HCT116 (cell line): Measurements from ENCODE around the gene SLC24A3. TPM values are rescaled to one million over a fixed set of nuclear protein-coding genes. Genes with fewer than 3 reads are reported as not detected.

Source experiments
- ATAC-seq: fragments of 200-7000 bp; cut with Tn5 transposase; 2 replicates; pipeline ENCODE4 v1.9.1; 2020; ENCODE audit warnings: mild to moderate bottlenecking, moderate library complexity
- BruUV-seq: library from RNA; stranded (reverse); fragments of 400-500 nt; replicated peaks from 2 replicates; lab custom pipeline; 2021; lab: Mats Ljungman, UMichigan
- CTCF ChIA-PET: fragments of 300-600 bp; sonication (Branson Sonifier 250); formaldehyde crosslinking; loops from one replicate; lab custom pipeline; 2021; ENCODE audit warnings: antibody characterized with exemption; lab: Charles Lee
- POLR2A ChIA-PET: fragments of 300-600, 350-600 bp; sonication (Branson Sonifier 250); formaldehyde crosslinking; loops from one replicate; lab custom pipeline; 2021; ENCODE audit warnings: antibody characterized with exemption; lab: Charles Lee
- RAD21 ChIA-PET, 2 experiments: fragments of 300-600 bp; sonication (Branson Sonifier 250); formaldehyde crosslinking; loops; one replicate each; lab custom pipeline; 2023; ENCODE audit warnings: low total read pairs in 2 of 2; ENCODE audit not compliant: uncharacterized antibody in 2 of 2, unreplicated experiment in 2 of 2, low non-redundant PET in 1 of 2; lab: Charles Lee
- DNase-seq: peaks from one replicate; pipeline ENCODE4 v3.0.0-alpha.2; 2010; ENCODE audit warnings: low read depth, low spot score
- H2AFZ ChIP-seq: fragments of 200-600 bp; shearing (Covaris generic), sonication (generic); 2 replicates; pipeline ENCODE4 v1.6.1; 2017; ENCODE audit warnings: low read depth, mixed run types, mixed read lengths, antibody characterized with exemption, low read length; ENCODE audit not compliant: poor library complexity, severe bottlenecking
- H3K27ac ChIP-seq: 2 replicates; pipeline ENCODE4 v1.5.1; 2012; ENCODE audit warnings: low read depth, low read length
- H3K27me3 ChIP-seq: fragments of 200-600 bp; sonication (generic); 2 replicates; pipeline ENCODE4 v1.6.1; 2016; ENCODE audit warnings: mixed run types, low read length, mixed read lengths; ENCODE audit not compliant: insufficient read depth
- H3K36me3 ChIP-seq, 2 experiments: fragments of 200-500 bp in 1 of 2; fragments of 200-600 bp in 1 of 2; sonication (Bioruptor generic) in 1 of 2; sonication (generic) in 1 of 2; 2 replicates each; pipeline versions ENCODE4 v1.5.1 to v1.6.1; 2014 to 2016; ENCODE audit warnings: low read length in 2 of 2, inconsistent platforms in 1 of 2, mixed read lengths in 1 of 2, mixed run types in 1 of 2; ENCODE audit not compliant: insufficient read depth in 2 of 2, control insufficient read depth in 1 of 2
- H3K4me1 ChIP-seq, 2 experiments: fragments of 200-600 bp in 1 of 2; sonication (generic) in 1 of 2; 2 replicates each; pipeline versions ENCODE4 v1.5.1 to v1.6.1; 2012 to 2017; ENCODE audit warnings: low read length in 2 of 2, inconsistent platforms in 1 of 2, mild to moderate bottlenecking in 1 of 2, mixed read lengths in 1 of 2, mixed run types in 1 of 2, moderate library complexity in 1 of 2; ENCODE audit not compliant: insufficient read depth in 2 of 2, control insufficient read depth in 1 of 2
- H3K4me2 ChIP-seq: fragments of 200-600 bp; sonication (generic); 2 replicates; pipeline ENCODE4 v1.6.1; 2017; ENCODE audit warnings: mixed run types, low read length, mixed read lengths
- H3K4me3 ChIP-seq, 2 experiments: fragments of 200-600 bp in 1 of 2; sonication (generic) in 1 of 2; replicated peaks in 1 of 2; 2 replicates each; pipeline ENCODE4 v1.5.1; 2011 to 2016; ENCODE audit warnings: low read length in 2 of 2, control low read depth in 1 of 2, low read depth in 1 of 2, mild to moderate bottlenecking in 1 of 2, mixed read lengths in 1 of 2, mixed run types in 1 of 2
- H3K79me2 ChIP-seq: fragments of 200-600 bp; sonication (generic); 2 replicates; pipeline ENCODE4 v1.6.1; 2017; ENCODE audit warnings: mild to moderate bottlenecking, mixed run types, low read length, moderate library complexity, mixed read lengths; ENCODE audit not compliant: insufficient read depth
- H3K9ac ChIP-seq: fragments of 200-600 bp; sonication (generic); 2 replicates; pipeline ENCODE4 v1.6.1; 2016; ENCODE audit warnings: low read length, mixed read lengths
- H3K9me2 ChIP-seq: fragments of 200-600 bp; sonication (generic), shearing (Covaris generic); 2 replicates; pipeline ENCODE4 v1.6.1; 2017; ENCODE audit warnings: mixed run types, mild to moderate bottlenecking, moderate library complexity; ENCODE audit not compliant: insufficient read depth
- H3K9me3 ChIP-seq, 2 experiments: fragments of 200-500 bp in 1 of 2; fragments of 200-600 bp in 1 of 2; sonication (Bioruptor generic) in 1 of 2; sonication (generic) in 1 of 2; 2 replicates each; pipeline ENCODE4 v1.6.1; 2014 to 2017; ENCODE audit warnings: low read length in 2 of 2, mixed read lengths in 2 of 2, inconsistent platforms in 1 of 2, low read depth in 1 of 2, mild to moderate bottlenecking in 1 of 2, mixed run types in 1 of 2, moderate library complexity in 1 of 2; ENCODE audit not compliant: control insufficient read depth in 1 of 2, insufficient read depth in 1 of 2
- H4K20me1 ChIP-seq: fragments of 200-600 bp; sonication (generic), shearing (Covaris generic); 2 replicates; pipeline ENCODE4 v1.6.1; 2017; ENCODE audit warnings: mixed run types, mild to moderate bottlenecking, moderate library complexity; ENCODE audit not compliant: insufficient read depth
- ATF3 ChIP-seq: IDR thresholded peaks from 2 replicates; pipeline ENCODE4 v1.6.1; 2012
- CEBPB ChIP-seq: IDR thresholded peaks from 2 replicates; pipeline ENCODE4 v1.6.1; 2012; ENCODE audit warnings: low read depth
- JUND ChIP-seq: IDR thresholded peaks from 2 replicates; pipeline ENCODE4 v1.6.1; 2012
- MAX ChIP-seq: IDR thresholded peaks from 2 replicates; pipeline ENCODE4 v1.6.1; 2012
- POLR2AphosphoS5 ChIP-seq: IDR thresholded peaks from 2 replicates; pipeline ENCODE4 v1.6.1; 2011; ENCODE audit warnings: mild to moderate bottlenecking, low read depth, low read length, moderate library complexity
- REST ChIP-seq: IDR thresholded peaks from 2 replicates; pipeline ENCODE4 v1.6.1; 2012; ENCODE audit warnings: low read depth
- SP1 ChIP-seq: IDR thresholded peaks from 2 replicates; pipeline ENCODE4 v1.6.1; 2012; ENCODE audit warnings: low read depth
- TCF7L2 ChIP-seq: IDR thresholded peaks from 2 replicates; pipeline ENCODE4 v1.7.0; 2011; ENCODE audit warnings: borderline replicate concordance, inconsistent platforms; ENCODE audit not compliant: insufficient read depth, insufficient read length; ENCODE audit errors: extremely low read depth
- YY1 ChIP-seq: IDR thresholded peaks from 2 replicates; pipeline ENCODE4 v1.6.1; 2011; ENCODE audit warnings: low read length, low read depth, moderate library complexity, mild to moderate bottlenecking; ENCODE audit not compliant: insufficient replicate concordance; ENCODE audit errors: extremely low read depth
- ZFX ChIP-seq: fragments of 450-650 bp; IDR thresholded peaks from 2 replicates; pipeline ENCODE4 v1.6.1; 2017
- intact Hi-C: fragments of 100-400 bp; cut with micrococcal nuclease; formaldehyde crosslinking; loops from 2 replicates; pipeline ENCODE4 v1.10.0; 2022
- total RNA-seq: library from RNA; stranded (reverse); gene quantifications from one replicate; pipeline ENCODE4 v1.2.1, GENCODE V29; 2021; ENCODE audit not compliant: unreplicated experiment

The SLC24A3 gene
- total RNA-seq, 1 experiment from 2014 or later, result not detected

GRCh38 chr20:19554666-19555065, 342.2 kb downstream of the SLC24A3 start:
- ChIA-PET RAD21 (no interaction called here), POLR2A (no interaction called here), CTCF (no interaction called here)
- Histone ChIP-seq H3K27me3 (peaks cover 3% of the 10 kb centered on the region; the same call in 1 of the 2 replicates), H3K9ac (no peak overlapping the region), H3K79me2 (no peaks in the 10 kb centered on the region), H4K20me1 (no peaks in the 10 kb centered on the region), H2AFZ (no peak overlapping the region), H3K27ac (no peak overlapping the region), H3K4me2 (no peak overlapping the region), H3K9me3 (no peaks in the 10 kb centered on the region), H3K4me1 (no peaks in the 10 kb centered on the region), H3K36me3 (no peaks in the 10 kb centered on the region), H3K9me2 (no peaks in the 10 kb centered on the region), H3K4me3 (no peak overlapping the region)
- TF ChIP-seq SP1, result no peak
- no peak for TF ChIP-seq YY1
- TF ChIP-seq TCF7L2, result no peak
- no peak for TF ChIP-seq ATF3
- TF ChIP-seq REST, result no peak
- no peak for TF ChIP-seq ZFX
- no peak for TF ChIP-seq POLR2AphosphoS5
- TF ChIP-seq MAX, result no peak
- TF ChIP-seq JUND, result no peak
- no peak for TF ChIP-seq CEBPB
- DNase-seq, result no peak
- BruUV-seq, result no TSS peak
- ATAC-seq, result no peak
- intact Hi-C loops, result no loop called here
